HCT116 (cell line): ENCODE data around the gene PFKP. TPM values are rescaled to one million over a fixed set of nuclear protein-coding genes. Genes with fewer than 3 reads are reported as not detected.
A peak's percentile ranks its signal among the peaks of the same experiment; 100 is the strongest.

Experiments
- ATAC-seq: fragments of 200-7000 bp; cut with Tn5 transposase; 2 replicates; pipeline ENCODE4 v1.9.1; 2020; ENCODE audit warnings: mild to moderate bottlenecking, moderate library complexity
- BruUV-seq: library from RNA; stranded (reverse); fragments of 400-500 nt; replicated peaks from 2 replicates; lab custom pipeline; 2021; lab: Mats Ljungman, UMichigan
- CTCF ChIA-PET: fragments of 300-600 bp; sonication (Branson Sonifier 250); formaldehyde crosslinking; loops from one replicate; lab custom pipeline; 2021; ENCODE audit warnings: antibody characterized with exemption; lab: Charles Lee
- POLR2A ChIA-PET: fragments of 300-600, 350-600 bp; sonication (Branson Sonifier 250); formaldehyde crosslinking; loops from one replicate; lab custom pipeline; 2021; ENCODE audit warnings: antibody characterized with exemption; lab: Charles Lee
- RAD21 ChIA-PET, 2 experiments: fragments of 300-600 bp; sonication (Branson Sonifier 250); formaldehyde crosslinking; loops; one replicate each; lab custom pipeline; 2023; ENCODE audit warnings: low total read pairs in 2 of 2; ENCODE audit not compliant: uncharacterized antibody in 2 of 2, unreplicated experiment in 2 of 2, low non-redundant PET in 1 of 2; lab: Charles Lee
- DNase-seq: peaks from one replicate; pipeline ENCODE4 v3.0.0-alpha.2; 2010; ENCODE audit warnings: low read depth, low spot score
- H2AFZ ChIP-seq: fragments of 200-600 bp; shearing (Covaris generic), sonication (generic); 2 replicates; pipeline ENCODE4 v1.6.1; 2017; ENCODE audit warnings: low read depth, mixed run types, mixed read lengths, antibody characterized with exemption, low read length; ENCODE audit not compliant: poor library complexity, severe bottlenecking
- H3K27ac ChIP-seq: 2 replicates; pipeline ENCODE4 v1.5.1; 2012; ENCODE audit warnings: low read depth, low read length
- H3K27me3 ChIP-seq: fragments of 200-600 bp; sonication (generic); 2 replicates; pipeline ENCODE4 v1.6.1; 2016; ENCODE audit warnings: mixed run types, low read length, mixed read lengths; ENCODE audit not compliant: insufficient read depth
- H3K36me3 ChIP-seq, 2 experiments: fragments of 200-500 bp in 1 of 2; fragments of 200-600 bp in 1 of 2; sonication (Bioruptor generic) in 1 of 2; sonication (generic) in 1 of 2; 2 replicates each; pipeline versions ENCODE4 v1.5.1 to v1.6.1; 2014 to 2016; ENCODE audit warnings: low read length in 2 of 2, inconsistent platforms in 1 of 2, mixed read lengths in 1 of 2, mixed run types in 1 of 2; ENCODE audit not compliant: insufficient read depth in 2 of 2, control insufficient read depth in 1 of 2
- H3K4me1 ChIP-seq, 2 experiments: fragments of 200-600 bp in 1 of 2; sonication (generic) in 1 of 2; 2 replicates each; pipeline versions ENCODE4 v1.5.1 to v1.6.1; 2012 to 2017; ENCODE audit warnings: low read length in 2 of 2, inconsistent platforms in 1 of 2, mild to moderate bottlenecking in 1 of 2, mixed read lengths in 1 of 2, mixed run types in 1 of 2, moderate library complexity in 1 of 2; ENCODE audit not compliant: insufficient read depth in 2 of 2, control insufficient read depth in 1 of 2
- H3K4me2 ChIP-seq: fragments of 200-600 bp; sonication (generic); 2 replicates; pipeline ENCODE4 v1.6.1; 2017; ENCODE audit warnings: mixed run types, low read length, mixed read lengths
- H3K4me3 ChIP-seq, 2 experiments: fragments of 200-600 bp in 1 of 2; sonication (generic) in 1 of 2; replicated peaks in 1 of 2; 2 replicates each; pipeline ENCODE4 v1.5.1; 2011 to 2016; ENCODE audit warnings: low read length in 2 of 2, control low read depth in 1 of 2, low read depth in 1 of 2, mild to moderate bottlenecking in 1 of 2, mixed read lengths in 1 of 2, mixed run types in 1 of 2
- H3K79me2 ChIP-seq: fragments of 200-600 bp; sonication (generic); 2 replicates; pipeline ENCODE4 v1.6.1; 2017; ENCODE audit warnings: mild to moderate bottlenecking, mixed run types, low read length, moderate library complexity, mixed read lengths; ENCODE audit not compliant: insufficient read depth
- H3K9ac ChIP-seq: fragments of 200-600 bp; sonication (generic); 2 replicates; pipeline ENCODE4 v1.6.1; 2016; ENCODE audit warnings: low read length, mixed read lengths
- H3K9me2 ChIP-seq: fragments of 200-600 bp; sonication (generic), shearing (Covaris generic); 2 replicates; pipeline ENCODE4 v1.6.1; 2017; ENCODE audit warnings: mixed run types, mild to moderate bottlenecking, moderate library complexity; ENCODE audit not compliant: insufficient read depth
- H3K9me3 ChIP-seq, 2 experiments: fragments of 200-500 bp in 1 of 2; fragments of 200-600 bp in 1 of 2; sonication (Bioruptor generic) in 1 of 2; sonication (generic) in 1 of 2; 2 replicates each; pipeline ENCODE4 v1.6.1; 2014 to 2017; ENCODE audit warnings: low read length in 2 of 2, mixed read lengths in 2 of 2, inconsistent platforms in 1 of 2, low read depth in 1 of 2, mild to moderate bottlenecking in 1 of 2, mixed run types in 1 of 2, moderate library complexity in 1 of 2; ENCODE audit not compliant: control insufficient read depth in 1 of 2, insufficient read depth in 1 of 2
- H4K20me1 ChIP-seq: fragments of 200-600 bp; sonication (generic), shearing (Covaris generic); 2 replicates; pipeline ENCODE4 v1.6.1; 2017; ENCODE audit warnings: mixed run types, mild to moderate bottlenecking, moderate library complexity; ENCODE audit not compliant: insufficient read depth
- EZH2 ChIP-seq: fragments of 200-600 bp; sonication (generic); IDR thresholded peaks from 2 replicates; pipeline ENCODE4 v1.6.1; 2017; ENCODE audit warnings: antibody characterized with exemption, mixed run types
- EZH2phosphoT487 ChIP-seq: fragments of 200-600 bp; IDR thresholded peaks from 2 replicates; pipeline ENCODE4 v1.6.1; 2018; ENCODE audit warnings: antibody characterized with exemption, borderline replicate concordance
- FOSL1 ChIP-seq: IDR thresholded peaks from 2 replicates; pipeline ENCODE4 v1.6.1; 2012; ENCODE audit warnings: low read depth
- POLR2A ChIP-seq: IDR thresholded peaks from 2 replicates; pipeline ENCODE4 v1.7.0; 2011; ENCODE audit warnings: borderline replicate concordance; ENCODE audit not compliant: insufficient read depth, insufficient read length; ENCODE audit errors: extremely low read depth
- POLR2AphosphoS5 ChIP-seq: IDR thresholded peaks from 2 replicates; pipeline ENCODE4 v1.6.1; 2011; ENCODE audit warnings: mild to moderate bottlenecking, low read depth, low read length, moderate library complexity
- SIN3A ChIP-seq: IDR thresholded peaks from 2 replicates; pipeline ENCODE4 v1.6.1; 2012; ENCODE audit warnings: low read depth
- SP1 ChIP-seq: IDR thresholded peaks from 2 replicates; pipeline ENCODE4 v1.6.1; 2012; ENCODE audit warnings: low read depth
- TCF7L2 ChIP-seq: IDR thresholded peaks from 2 replicates; pipeline ENCODE4 v1.7.0; 2011; ENCODE audit warnings: borderline replicate concordance, inconsistent platforms; ENCODE audit not compliant: insufficient read depth, insufficient read length; ENCODE audit errors: extremely low read depth
- YY1 ChIP-seq: IDR thresholded peaks from 2 replicates; pipeline ENCODE4 v1.6.1; 2011; ENCODE audit warnings: low read length, low read depth, moderate library complexity, mild to moderate bottlenecking; ENCODE audit not compliant: insufficient replicate concordance; ENCODE audit errors: extremely low read depth
- ZFX ChIP-seq: fragments of 450-650 bp; IDR thresholded peaks from 2 replicates; pipeline ENCODE4 v1.6.1; 2017
- intact Hi-C: fragments of 100-400 bp; cut with micrococcal nuclease; formaldehyde crosslinking; loops from 2 replicates; pipeline ENCODE4 v1.10.0; 2022
- total RNA-seq: library from RNA; stranded (reverse); gene quantifications from one replicate; pipeline ENCODE4 v1.2.1, GENCODE V29; 2021; ENCODE audit not compliant: unreplicated experiment
- TF ChIP-seq, protein P1 (sequence below): IDR thresholded peaks from 2 replicates; pipeline ENCODE4 v1.6.1; 2011; ENCODE audit warnings: mild to moderate bottlenecking, low read length, moderate library complexity; ENCODE audit not compliant: insufficient replicate concordance; ENCODE audit errors: extremely low read depth
- TF ChIP-seq, protein P2 (sequence below): IDR thresholded peaks from 2 replicates; pipeline ENCODE4 v1.6.1; 2012
- TF ChIP-seq, protein P3 (sequence below), 3 experiments: fragments of 200-600 bp in 1 of 3; sonication (generic) in 1 of 3; IDR thresholded peaks in 2 of 3; conservative IDR thresholded peaks in 1 of 3; 2 replicates each; pipeline ENCODE4 v1.5.1; 2012 to 2017; ENCODE audit warnings: low read depth in 2 of 3, low read length in 2 of 3, antibody characterized with exemption in 1 of 3, borderline replicate concordance in 1 of 3, control low read depth in 1 of 3, mild to moderate bottlenecking in 1 of 3, mixed read lengths in 1 of 3, mixed run types in 1 of 3, moderate library complexity in 1 of 3; ENCODE audit not compliant: insufficient read depth in 1 of 3
- TF ChIP-seq, protein P4 (sequence below): IDR thresholded peaks from 2 replicates; pipeline ENCODE4 v1.6.1; 2012

The PFKP gene
- total RNA-seq, 1 experiment from 2014 or later, result 237 TPM

DNA sequence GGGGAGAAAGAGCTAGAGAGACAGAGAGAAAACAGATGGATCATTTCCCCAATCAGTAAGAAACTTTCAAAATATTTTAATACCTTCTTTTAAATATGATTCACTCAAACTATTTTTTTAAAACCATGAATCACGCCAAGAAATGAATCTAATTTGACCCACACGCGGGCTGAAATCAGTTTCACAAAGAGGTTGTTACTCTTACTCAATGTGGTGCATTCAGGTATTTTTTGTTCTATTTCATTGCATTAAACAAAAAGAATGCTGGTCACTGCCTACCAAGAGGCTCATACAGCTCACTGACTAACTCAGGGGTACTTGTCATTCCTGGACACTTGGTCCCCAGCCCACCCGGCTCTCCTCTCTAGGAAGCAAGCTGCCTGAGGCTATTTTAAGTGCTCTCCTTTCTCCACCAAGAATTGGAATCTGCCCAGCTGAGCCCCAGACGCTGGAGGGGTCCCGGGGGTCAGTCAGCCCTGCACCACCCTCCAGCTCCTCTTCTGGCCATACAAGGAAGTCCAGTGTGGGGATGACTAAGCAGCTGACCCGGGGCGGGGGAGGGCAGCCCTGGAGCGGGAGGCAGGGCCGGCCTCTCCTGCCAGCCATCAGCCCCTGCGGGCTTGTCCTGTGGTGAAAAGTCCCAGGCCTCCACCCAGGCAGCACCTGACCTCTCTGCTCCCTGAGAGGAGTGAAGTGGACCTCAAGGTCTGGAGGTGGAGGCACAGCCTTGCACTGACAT lies 21.7 kb upstream of the PFKP start (continued):
- TF ChIP-seq, protein P1, sequence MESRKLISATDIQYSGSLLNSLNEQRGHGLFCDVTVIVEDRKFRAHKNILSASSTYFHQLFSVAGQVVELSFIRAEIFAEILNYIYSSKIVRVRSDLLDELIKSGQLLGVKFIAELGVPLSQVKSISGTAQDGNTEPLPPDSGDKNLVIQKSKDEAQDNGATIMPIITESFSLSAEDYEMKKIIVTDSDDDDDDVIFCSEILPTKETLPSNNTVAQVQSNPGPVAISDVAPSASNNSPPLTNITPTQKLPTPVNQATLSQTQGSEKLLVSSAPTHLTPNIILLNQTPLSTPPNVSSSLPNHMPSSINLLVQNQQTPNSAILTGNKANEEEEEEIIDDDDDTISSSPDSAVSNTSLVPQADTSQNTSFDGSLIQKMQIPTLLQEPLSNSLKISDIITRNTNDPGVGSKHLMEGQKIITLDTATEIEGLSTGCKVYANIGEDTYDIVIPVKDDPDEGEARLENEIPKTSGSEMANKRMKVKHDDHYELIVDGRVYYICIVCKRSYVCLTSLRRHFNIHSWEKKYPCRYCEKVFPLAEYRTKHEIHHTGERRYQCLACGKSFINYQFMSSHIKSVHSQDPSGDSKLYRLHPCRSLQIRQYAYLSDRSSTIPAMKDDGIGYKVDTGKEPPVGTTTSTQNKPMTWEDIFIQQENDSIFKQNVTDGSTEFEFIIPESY, result no peak
- TF ChIP-seq YY1, result no peak
- TF ChIP-seq, protein P2, sequence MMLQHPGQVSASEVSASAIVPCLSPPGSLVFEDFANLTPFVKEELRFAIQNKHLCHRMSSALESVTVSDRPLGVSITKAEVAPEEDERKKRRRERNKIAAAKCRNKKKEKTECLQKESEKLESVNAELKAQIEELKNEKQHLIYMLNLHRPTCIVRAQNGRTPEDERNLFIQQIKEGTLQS, result no peak
- TF ChIP-seq ZFX, result no peak

DNA sequence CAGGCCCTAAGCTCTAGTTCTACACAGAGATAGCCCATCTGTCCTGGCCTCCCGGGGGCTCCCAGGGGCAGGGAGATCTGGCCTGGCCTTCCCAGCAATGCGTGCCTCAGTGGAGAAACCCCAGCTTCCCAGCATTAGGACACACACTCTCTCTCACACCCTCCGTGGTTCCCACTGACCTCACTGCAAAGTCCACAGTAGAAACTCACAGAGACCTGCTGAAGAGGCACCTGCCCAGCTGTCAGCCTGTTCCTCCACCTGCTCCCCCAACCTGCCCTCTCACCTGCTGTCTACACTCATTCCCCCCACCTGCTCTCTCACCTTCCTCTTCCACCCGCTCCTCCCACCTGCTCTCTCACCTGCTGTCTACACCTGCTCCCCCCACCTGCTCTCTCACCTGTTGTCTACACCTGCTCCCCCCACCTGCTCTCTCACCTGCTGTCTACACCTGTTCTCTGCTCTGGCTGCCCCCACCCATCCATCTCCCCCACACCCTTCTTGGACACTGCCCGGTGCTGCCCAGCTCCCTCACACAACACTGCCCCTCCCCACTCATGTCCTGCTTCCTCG lies 21.1 kb upstream of the PFKP start:
- no peaks in the 10 kb centered on the region for H3K79me2 ChIP-seq

More for the DNA sequence above, 21.1 kb upstream of the PFKP start:
- H3K9me2 ChIP-seq, result no peaks in the 10 kb centered on the region
- no TSS peak for BruUV-seq
- H3K27ac ChIP-seq, result no peak overlapping the region; the same call in 1 of the 2 replicates
- H4K20me1 ChIP-seq, result no peaks in the 10 kb centered on the region
- peaks cover 11 to 24% of the 10 kb centered on the region in 2 experiments for H3K4me1 ChIP-seq
- intact Hi-C loops, result no loop called here
- H3K4me3 ChIP-seq, result 0 out of 4 replicates have a peak overlapping the region, but pooled peaks of 1 of the 2 experiments have one; percentile 11
- POLR2A ChIA-PET, result interaction anchor here (1.2 kb wide), 1 partner anchor 49 kb away, joined by 4 read pairs; no protein-coding TSS in a partner anchor
- H2AFZ ChIP-seq, result no peak overlapping the region
- CTCF ChIA-PET, result interaction anchor here (0.7 to 5.0 kb wide), 4 partner anchors 8 to 208 kb away, joined by 3 to 68 read pairs (median 3); no protein-coding TSS in a partner anchor
- peak overlapping the region; percentile 63 for H3K4me2 ChIP-seq
- H3K36me3 ChIP-seq, result no peaks in the 10 kb centered on the region
- H3K27me3 ChIP-seq, result no peaks in the 10 kb centered on the region
- DNase-seq (no peak), ATAC-seq (peak; percentile 3; the same call in 1 of the 2 replicates)
- RAD21 ChIA-PET, result no interaction called here
- no peaks in the 10 kb centered on the region for H3K9me3 ChIP-seq
- no peak overlapping the region for H3K9ac ChIP-seq
- TF ChIP-seq, protein P3, sequence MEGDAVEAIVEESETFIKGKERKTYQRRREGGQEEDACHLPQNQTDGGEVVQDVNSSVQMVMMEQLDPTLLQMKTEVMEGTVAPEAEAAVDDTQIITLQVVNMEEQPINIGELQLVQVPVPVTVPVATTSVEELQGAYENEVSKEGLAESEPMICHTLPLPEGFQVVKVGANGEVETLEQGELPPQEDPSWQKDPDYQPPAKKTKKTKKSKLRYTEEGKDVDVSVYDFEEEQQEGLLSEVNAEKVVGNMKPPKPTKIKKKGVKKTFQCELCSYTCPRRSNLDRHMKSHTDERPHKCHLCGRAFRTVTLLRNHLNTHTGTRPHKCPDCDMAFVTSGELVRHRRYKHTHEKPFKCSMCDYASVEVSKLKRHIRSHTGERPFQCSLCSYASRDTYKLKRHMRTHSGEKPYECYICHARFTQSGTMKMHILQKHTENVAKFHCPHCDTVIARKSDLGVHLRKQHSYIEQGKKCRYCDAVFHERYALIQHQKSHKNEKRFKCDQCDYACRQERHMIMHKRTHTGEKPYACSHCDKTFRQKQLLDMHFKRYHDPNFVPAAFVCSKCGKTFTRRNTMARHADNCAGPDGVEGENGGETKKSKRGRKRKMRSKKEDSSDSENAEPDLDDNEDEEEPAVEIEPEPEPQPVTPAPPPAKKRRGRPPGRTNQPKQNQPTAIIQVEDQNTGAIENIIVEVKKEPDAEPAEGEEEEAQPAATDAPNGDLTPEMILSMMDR (IDR thresholded peaks at IDR 0.05 in 2 of 3, conservative IDR thresholded peaks at IDR 0.05 in 1 of 3; ENCODE audit: borderline replicate concordance in 1 of 3, insufficient read depth in 1 of 3, low read depth in 2 of 3, low read length in 2 of 3), result no peak
- no peak for TF ChIP-seq TCF7L2
- no peak for TF ChIP-seq ZFX
- TF ChIP-seq, protein P2, result no peak
- TF ChIP-seq EZH2, result no peak
- TF ChIP-seq POLR2A, result no peak
- TF ChIP-seq SP1, result no peak
- TF ChIP-seq YY1, result no peak
- TF ChIP-seq, protein P4, sequence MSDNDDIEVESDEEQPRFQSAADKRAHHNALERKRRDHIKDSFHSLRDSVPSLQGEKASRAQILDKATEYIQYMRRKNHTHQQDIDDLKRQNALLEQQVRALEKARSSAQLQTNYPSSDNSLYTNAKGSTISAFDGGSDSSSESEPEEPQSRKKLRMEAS, result no peak
- TF ChIP-seq FOSL1, result no peak
- TF ChIP-seq SIN3A, result no peak
- no peak for TF ChIP-seq POLR2AphosphoS5
- no peak for TF ChIP-seq EZH2phosphoT487
